GM19467 (cell line): Measurements from ENCODE around the gene B3GNT9.

Experiments
- ATAC-seq: cut with Tn5 transposase; IDR thresholded peaks from one replicate; pipeline ENCODE4 v1.9.1; 2021; ENCODE audit warnings: mild to moderate bottlenecking, moderate library complexity; ENCODE audit not compliant: unreplicated experiment

B3GNT9 gene

DNA sequence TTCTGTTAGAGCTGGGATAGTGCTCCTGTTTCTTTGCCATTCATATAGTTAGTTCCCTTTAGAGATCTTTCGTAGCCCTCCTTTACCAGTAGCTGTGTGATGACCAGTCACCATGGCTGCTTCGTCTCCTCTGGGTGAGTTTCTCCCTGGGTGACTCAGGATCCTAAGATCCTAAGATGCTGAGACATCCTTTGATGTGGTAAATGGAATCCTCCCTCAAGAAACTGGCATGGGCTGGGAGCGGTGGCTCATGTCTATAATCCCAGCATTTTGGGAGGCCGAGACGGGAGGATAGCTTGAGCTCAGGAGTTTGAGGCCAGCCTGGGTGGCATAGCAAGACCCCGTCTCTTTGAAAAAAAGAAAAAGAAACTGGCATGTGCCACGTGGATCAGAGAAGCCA is 35.2 kb downstream of the B3GNT9 start:
- ATAC-seq, result no peak

DNA sequence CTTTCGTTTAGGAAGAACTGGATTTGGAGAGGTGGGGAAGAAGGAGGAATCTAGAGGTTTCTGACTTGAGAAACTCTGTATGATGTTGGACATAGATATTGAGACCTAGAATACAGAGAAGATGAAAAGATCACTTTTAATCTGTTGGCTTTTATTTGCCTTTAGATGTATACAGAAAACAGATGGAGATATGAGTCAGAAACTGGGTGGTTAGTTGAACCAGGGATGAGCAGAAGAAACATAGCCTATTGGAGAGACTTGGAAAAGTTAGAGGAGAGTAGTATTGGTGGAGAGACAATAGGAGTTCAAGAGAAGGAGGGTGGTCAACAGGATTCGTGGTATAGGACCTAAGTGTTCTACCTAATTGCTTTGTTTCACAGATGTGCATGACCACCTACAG is 36.0 kb downstream of the B3GNT9 start:
- ATAC-seq, result no peak

DNA sequence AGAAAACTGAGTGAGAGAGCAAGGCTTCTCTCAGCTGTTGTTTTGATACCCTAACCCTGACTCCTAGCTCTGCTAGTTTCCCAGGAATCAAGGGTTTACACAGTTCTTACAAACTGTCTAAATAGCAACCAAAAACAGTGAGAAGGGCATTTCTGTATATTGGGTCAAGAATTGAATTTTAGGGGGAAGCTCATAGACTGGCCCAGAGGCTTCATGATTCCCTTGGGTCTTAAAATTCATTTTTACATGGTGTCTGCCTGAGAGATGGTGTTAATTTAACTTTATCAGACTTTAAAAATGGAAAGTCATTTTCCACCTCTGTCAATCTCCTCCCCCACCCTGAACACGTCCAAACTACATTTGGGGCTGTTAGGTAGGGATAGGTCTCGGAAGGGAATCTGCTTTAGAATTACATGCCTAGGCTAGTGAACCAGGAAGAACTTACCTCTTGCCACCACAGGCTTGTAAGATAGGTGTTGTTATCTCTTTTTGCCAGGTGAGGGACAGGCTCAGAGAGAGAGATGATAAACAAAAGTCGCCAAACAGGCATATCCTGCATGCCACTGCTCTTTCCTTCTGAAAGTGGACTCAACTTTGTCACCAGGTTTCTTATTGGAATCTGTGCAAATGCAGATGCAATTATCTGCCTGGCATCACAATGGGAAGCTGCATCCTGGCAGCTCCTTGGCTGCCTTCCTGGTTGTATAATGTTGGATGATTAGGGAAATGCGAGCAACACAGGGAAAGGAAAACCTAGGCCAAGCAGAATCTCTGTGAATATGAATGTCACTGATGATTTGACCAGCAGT is 38.0 kb downstream of the B3GNT9 start:
- ATAC-seq, result no peak

DNA sequence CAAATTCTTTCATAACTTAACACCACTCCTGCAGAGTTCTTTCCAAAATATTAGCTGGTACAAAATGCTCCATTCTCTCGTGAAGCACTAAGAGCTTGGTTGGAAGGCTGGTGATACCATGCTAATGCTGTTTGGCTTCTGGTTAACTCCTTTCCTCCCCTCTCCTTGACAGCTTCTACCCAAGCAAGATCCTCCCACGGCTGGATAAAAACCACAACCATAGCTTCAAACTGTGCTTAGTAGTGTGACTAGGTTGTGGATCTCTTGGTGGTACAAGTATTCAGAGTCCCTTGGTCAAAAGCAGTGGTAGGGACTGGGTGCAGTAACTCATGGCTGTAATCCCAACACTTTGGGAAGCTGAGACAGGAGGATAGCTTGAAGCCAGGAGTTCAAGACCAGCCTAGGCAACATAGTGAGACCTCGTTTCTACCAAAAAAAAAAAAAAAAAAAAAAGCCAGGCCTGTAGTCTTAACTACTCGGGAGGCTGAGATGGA is 38.8 kb downstream of the B3GNT9 start:
- no peak for ATAC-seq

DNA sequence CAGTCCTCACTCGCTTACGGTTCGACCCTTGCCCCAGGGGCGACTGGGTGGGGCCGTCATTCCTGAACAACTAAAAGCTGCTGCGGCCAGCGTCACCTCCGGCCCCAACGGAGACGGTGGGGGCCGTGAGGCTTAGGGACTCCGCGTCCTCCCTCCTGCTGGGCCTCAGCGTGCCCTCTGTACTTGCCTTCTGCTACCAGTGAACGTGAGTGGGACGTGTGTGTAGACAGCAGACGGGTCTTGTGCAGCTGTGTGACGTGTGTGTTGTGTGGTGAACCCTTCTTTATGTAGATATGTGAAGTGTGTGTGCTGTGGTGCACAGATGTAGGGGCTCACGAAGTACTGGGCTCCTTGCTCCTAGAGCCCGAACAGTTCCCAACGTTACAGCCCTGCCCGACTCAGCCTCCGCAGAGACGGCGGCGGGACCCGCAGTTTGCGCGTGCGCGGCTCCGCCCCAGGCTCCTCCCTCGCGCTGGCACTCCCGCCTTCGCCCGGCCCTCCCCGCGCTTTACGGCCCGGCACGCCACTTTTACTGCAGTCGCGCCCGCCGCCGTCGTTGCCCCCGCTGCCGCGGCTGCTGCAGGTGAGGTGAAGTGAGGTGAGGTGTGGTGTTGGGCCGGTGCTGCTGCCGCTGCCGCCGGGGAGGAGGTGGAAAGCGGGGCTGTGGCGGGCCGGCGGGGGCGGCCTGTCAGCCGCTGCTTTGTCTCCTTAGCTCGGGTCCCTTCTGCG is 41.2 kb downstream of the B3GNT9 start, which contains the start of gene PHAF1:
TSS of gene PHAF1 (plus strand) at position 535 of the 729 bp plus-strand sequence. CDS start 235 bp downstream, outside the sequence.
- ATAC-seq, result peak; percentile 76

DNA sequence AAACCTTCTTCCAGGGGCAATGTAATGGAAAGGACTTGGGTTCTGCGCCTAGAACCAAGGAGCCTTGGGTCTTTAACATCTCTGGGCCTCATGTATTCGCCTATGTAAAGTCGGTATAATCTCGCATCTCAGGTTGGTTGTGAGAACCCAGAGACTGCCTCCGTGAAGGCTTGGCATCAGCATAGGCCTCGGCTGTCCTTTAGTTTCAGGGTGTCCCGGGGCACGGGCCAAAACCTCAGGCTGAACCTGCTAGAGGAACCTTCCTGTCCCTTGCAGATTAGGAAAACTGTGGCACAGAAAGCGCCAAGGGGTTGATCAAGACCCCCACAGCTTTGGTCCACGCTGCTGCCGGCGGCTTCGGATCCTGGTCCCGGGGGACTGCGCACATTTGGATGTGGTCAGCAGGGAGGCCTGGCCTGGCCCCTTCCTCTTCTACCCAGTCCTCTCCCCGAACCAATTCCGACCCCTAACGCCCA is 41.8 kb downstream of the B3GNT9 start:
- no peak for ATAC-seq

DNA sequence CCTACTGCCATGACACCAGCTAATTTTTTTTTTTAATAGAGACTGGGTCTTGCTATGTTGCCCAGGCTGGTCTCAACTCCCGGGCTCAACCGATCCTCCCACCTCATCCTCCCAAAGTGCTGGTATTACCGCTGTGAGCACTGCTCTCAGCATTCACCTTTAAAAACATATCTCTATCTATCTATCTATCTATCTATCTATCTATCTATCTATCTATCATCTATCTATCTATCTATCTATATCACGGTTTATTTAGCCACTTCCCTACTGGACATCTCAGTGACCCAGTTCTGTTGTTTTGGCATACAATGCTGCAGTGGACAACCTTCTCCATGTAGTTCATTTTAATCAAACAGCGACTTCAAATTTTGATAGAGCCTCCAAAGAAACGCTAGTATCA is 42.3 kb downstream of the B3GNT9 start:
- ATAC-seq, result no peak

DNA sequence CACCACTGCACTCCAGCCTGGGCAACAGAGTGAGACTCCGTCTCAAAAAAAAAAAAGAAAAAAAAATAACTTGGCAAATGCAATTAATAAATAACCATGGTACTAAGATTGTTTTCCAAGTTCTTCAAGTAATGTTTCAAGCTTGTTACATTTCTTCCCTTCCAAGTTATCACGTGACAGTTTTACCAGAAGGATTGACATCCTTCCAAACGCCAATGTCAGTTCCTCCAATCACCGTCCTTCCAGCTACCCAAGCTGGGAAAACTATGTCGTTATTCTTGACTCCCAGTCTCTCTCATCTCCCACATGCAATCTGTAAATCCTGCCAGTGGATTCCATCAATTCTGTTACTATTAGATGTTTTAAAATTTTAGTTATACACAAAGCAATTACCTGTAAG is 44.9 kb downstream of the B3GNT9 start:
- ATAC-seq, result no peak

DNA sequence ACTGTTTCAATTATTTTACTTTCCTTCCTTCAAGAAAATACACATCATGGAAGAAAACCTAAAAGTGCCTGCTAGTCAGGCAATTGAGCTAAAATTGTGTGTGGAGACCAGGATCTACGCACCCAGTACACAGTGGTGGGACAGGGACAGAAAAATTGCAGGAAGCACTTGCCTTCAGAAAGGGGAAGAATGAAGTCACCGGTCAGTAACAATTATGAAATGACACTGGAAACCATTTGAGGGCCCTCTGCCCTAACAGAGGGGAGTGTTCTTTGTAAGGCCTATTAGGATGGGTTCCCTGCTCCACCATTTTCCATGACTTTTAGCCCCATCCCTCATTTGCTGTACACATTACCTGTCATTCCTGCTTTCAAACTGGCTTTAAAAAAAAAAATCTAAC is 45.6 kb downstream of the B3GNT9 start:
- no peak for ATAC-seq

DNA sequence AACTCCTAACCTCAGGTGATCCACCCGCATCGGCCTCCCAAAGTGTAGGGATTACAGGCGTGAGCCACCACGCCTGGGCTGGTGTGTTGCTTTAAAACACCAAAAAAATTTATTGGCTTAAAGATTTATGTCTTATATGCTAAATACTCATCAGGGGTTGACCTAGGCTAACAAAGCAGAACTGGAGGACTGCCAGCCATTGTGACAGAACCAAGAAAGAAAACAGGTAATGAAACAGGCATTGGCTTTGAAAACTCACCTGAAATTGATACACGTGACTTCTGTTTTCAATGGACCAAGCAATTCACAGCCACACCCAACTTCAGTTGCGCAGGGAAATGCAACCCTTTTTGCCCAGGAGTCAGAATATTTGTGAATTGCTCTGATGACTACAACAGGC is 46.0 kb downstream of the B3GNT9 start:
- no peak for ATAC-seq

DNA sequence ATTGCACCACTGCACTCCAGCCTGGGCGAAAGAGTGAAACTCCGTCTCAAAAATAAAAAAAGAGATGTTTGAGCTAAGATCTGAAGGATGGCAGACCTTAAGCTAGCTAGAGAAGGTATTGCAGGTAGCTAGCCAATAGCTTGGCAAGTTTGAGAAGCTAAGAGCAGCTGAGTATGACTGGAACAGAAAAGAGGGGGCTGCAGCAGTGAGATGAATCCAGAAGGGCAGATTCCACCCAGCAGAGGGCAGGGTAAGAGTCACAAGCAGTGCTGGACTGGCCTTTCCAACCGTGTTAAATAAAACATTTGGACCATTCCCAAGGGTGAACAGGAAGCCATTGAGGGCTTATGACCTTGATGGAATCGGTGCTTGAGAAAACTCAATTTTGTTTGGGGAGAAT is 46.7 kb downstream of the B3GNT9 start:
- ATAC-seq, result no peak

DNA sequence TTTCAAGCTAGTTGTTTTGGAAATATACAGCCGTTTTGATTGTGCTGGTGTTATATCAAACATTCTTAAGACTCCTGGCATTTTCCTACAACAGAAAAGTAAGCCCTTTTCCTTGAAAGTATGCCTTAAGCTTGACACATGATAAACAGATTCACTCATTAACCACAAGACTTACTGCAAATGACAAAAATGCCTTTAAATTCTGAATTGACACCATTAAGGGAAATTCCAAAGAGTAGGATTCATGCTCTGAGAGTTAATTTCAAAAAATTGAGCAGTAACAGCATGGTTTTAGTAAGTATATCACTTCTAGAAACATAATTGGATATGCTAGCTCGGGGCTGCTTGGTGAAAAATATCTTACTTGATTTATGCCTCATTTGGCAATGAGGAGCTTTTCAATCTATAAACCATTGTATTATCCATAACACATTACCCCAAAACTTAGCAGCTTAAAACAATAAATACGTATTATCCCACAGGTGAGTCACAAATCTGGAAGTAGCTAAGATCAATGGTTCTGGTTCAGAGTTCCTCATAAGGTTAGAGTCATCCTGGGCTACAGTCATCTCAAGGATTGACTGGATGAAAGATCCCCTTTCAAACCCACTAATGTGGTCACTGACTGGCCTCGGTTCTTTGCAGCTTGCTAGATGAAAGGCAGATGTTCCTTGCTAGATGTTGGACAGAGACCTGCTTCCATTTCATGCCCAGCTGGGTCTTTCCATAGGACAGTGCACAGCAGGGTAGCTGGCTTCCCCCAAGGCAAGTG is 49.3 kb downstream of the B3GNT9 start:
- ATAC-seq, result no peak

DNA sequence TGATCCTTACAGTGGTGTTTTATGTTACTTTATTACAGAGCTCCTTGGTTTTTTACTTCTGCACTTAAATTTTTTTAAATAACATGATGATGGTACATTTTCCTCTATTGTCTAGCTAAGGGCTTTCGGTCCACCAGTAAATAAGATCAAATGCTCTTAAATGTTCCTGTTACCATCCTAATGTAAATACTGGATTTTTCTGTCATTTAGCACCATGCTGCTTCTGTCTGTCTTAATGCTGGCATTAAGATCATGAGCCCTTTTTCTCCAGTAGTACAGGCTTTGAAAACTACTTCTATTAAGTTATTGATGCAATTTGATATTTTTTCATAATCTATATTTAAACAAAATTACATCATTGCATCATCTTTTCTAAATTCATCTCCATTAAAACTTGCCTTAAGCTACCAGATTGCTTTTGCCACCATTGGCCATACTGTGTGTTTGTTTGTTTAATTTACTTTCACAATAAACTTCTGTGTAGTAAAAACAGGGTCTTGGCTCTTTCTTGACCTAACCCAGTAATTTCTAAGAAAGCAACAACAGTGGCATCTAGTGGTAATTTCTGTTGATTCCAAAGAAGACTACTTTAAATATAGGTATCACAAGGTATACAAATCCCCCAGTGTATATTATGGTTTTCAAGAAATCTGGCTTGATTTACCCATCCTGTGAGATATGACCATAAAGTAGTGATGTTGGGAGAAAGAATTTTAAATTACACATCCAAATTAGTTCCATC is 50.1 kb downstream of the B3GNT9 start:
- ATAC-seq, result no peak

DNA sequence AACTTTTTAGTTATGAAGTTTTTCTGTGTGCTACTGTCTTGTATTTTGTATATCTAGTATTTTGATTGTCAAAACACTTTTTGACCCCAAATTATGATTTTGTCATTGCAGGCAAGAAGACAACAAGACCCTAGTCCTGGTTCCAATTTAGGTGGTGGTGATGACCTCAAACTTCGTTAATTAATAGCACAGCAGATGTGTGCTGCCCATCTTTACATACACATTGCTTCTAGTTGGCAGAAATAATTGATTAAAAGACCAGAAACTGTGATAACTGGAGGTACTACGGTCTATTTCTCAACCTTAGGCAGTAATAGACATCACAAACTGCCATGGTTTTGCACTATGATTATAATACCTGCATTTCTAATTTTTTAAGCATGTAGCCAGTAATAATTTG is 52.2 kb downstream of the B3GNT9 start:
- no peak for ATAC-seq
